ENCODE data around the gene BUD23. TPM values are rescaled to one million over a fixed set of nuclear protein-coding genes. Genes with fewer than 3 reads are reported as not detected.
A peak's percentile ranks its signal among the peaks of the same experiment; 100 is the strongest.
"Not testable (repeated sequence)": the region's sequence is repeated elsewhere in the genome, so short reads cannot be mapped to it uniquely, and the experiment has no call there.

The BUD23 gene
- total RNA-seq, 1 donor from 2014 or later: 38.0 TPM

- DNase-seq (ENCODE audit: low read depth in 2 of 2): no peak
Observed at GRCh38 chr7:73668103-73668885, 15.1 kb upstream of the BUD23 start.

- no peak for DNase-seq (ENCODE audit: low read depth in 2 of 2)
Observed at GRCh38 chr7:73668886-73669230, 14.5 kb upstream of the BUD23 start.

GRCh38 chr7:73669288-73669701 is 14.1 kb upstream of the BUD23 start:
- DNase-seq (ENCODE audit: low read depth in 2 of 2): no peak

- no peak for DNase-seq (ENCODE audit: low read depth in 2 of 2)
Observed at GRCh38 chr7:73669858-73670385, 13.5 kb upstream of the BUD23 start.

- DNase-seq (ENCODE audit: low read depth in 2 of 2): no peak
Observed at GRCh38 chr7:73671322-73671661, 12.1 kb upstream of the BUD23 start.

GRCh38 chr7:73671857-73672445 is 11.4 kb upstream of the BUD23 start:
- no peak for DNase-seq (ENCODE audit: low read depth in 2 of 2)

GRCh38 chr7:73674468-73675124 is 8.8 kb upstream of the BUD23 start:
- no peak for DNase-seq (ENCODE audit: low read depth in 2 of 2)

- DNase-seq (ENCODE audit: low read depth in 2 of 2): not testable (repeated sequence)
Observed at GRCh38 chr7:73676062-73676461, 7.3 kb upstream of the BUD23 start.

- DNase-seq (ENCODE audit: low read depth in 2 of 2): no peak
Observed at GRCh38 chr7:73678862-73679261, 4.5 kb upstream of the BUD23 start.

GRCh38 chr7:73679709-73680108 is 3.7 kb upstream of the BUD23 start:
- DNase-seq (ENCODE audit: low read depth in 2 of 2): no peak

- DNase-seq (ENCODE audit: low read depth in 2 of 2): no peak
Observed at GRCh38 chr7:73680501-73680900, 2.9 kb upstream of the BUD23 start.

- no peak for DNase-seq (ENCODE audit: low read depth in 2 of 2)
Observed at GRCh38 chr7:73681031-73681430, 2.4 kb upstream of the BUD23 start.

GRCh38 chr7:73682745-73683055 is 697 bp upstream of the BUD23 start:
- no peak for DNase-seq (ENCODE audit: low read depth in 2 of 2)

- peak in 1 of 2 donors; percentile 39 for DNase-seq (ENCODE audit: low read depth in 2 of 2)
Observed at GRCh38 chr7:73683788-73684693, 644 bp downstream of the BUD23 start.

- DNase-seq (ENCODE audit: low read depth in 2 of 2): no peak
Observed at GRCh38 chr7:73685311-73685710, 1.9 kb downstream of the BUD23 start.

- no peak for DNase-seq (ENCODE audit: low read depth in 2 of 2)
Observed at GRCh38 chr7:73688288-73688687, 4.9 kb downstream of the BUD23 start.

GRCh38 chr7:73690646-73691045 is 7.2 kb downstream of the BUD23 start:
- DNase-seq (ENCODE audit: low read depth in 2 of 2): no peak

GRCh38 chr7:73696372-73696771 is 13.0 kb downstream of the BUD23 start:
- no peak for DNase-seq (ENCODE audit: low read depth in 2 of 2)

- DNase-seq (ENCODE audit: low read depth in 2 of 2): no peak
Observed at GRCh38 chr7:73698410-73698809, 15.0 kb downstream of the BUD23 start.

- no peak for DNase-seq (ENCODE audit: low read depth in 2 of 2)
Observed at GRCh38 chr7:73699370-73700068, 16.1 kb downstream of the BUD23 start.

- DNase-seq (ENCODE audit: low read depth in 2 of 2): no peak
Observed at GRCh38 chr7:73700069-73700423, 16.6 kb downstream of the BUD23 start.
